CD14-positive monocyte (primary cell): ENCODE data around the gene TEX11. TPM values are rescaled to one million over a fixed set of nuclear protein-coding genes. Genes with fewer than 3 reads are reported as not detected.

Source experiments
- DNase-seq, 3 donors: peaks; one replicate each; pipeline ENCODE4 v3.0.0-alpha.2; 2011 to 2022
- H2AFZ ChIP-seq: 2 replicates; pipeline ENCODE4 v1.6.0; 2012; ENCODE audit warnings: mild to moderate bottlenecking, low read depth, low read length, inconsistent platforms; ENCODE audit not compliant: insufficient read depth, poor library complexity, severe bottlenecking
- H3K27ac ChIP-seq, 2 donors: 1 replicate in 1 of 2; 2 replicates in 1 of 2; pipeline ENCODE4 v1.5.1; 2012 to 2013; ENCODE audit warnings: low read length in 2 of 2, control low read depth in 1 of 2, inconsistent platforms in 1 of 2, low read depth in 1 of 2, mild to moderate bottlenecking in 1 of 2
- H3K27me3 ChIP-seq, 2 donors: one replicate each; pipeline versions ENCODE4 v1.6.0 to v1.6.1; 2011 to 2013; ENCODE audit warnings: low read length in 2 of 2; ENCODE audit not compliant: control insufficient read depth in 2 of 2, insufficient read depth in 2 of 2
- H3K36me3 ChIP-seq, 2 donors: replicated peaks in 1 of 2; 1 replicate in 1 of 2; 2 replicates in 1 of 2; pipeline versions ENCODE4 v1.5.1 to v1.6.1; 2012 to 2013; ENCODE audit warnings: low read length in 2 of 2, control low read depth in 1 of 2, inconsistent platforms in 1 of 2, mild to moderate bottlenecking in 1 of 2; ENCODE audit not compliant: insufficient read depth in 2 of 2, control insufficient read depth in 1 of 2
- H3K4me1 ChIP-seq, 2 donors: 1 replicate in 1 of 2; 2 replicates in 1 of 2; pipeline versions ENCODE4 v1.5.1 to v1.6.1; 2012 to 2013; ENCODE audit warnings: low read length in 2 of 2, control low read depth in 1 of 2, inconsistent platforms in 1 of 2, mild to moderate bottlenecking in 1 of 2, moderate library complexity in 1 of 2; ENCODE audit not compliant: insufficient read depth in 2 of 2, control insufficient read depth in 1 of 2
- H3K4me2 ChIP-seq: replicated peaks from 2 replicates; pipeline ENCODE3; 2012; ENCODE audit warnings: low read length, moderate library complexity, mild to moderate bottlenecking; ENCODE audit not compliant: poor library complexity, severe bottlenecking; ENCODE audit errors: extremely low read depth
- H3K4me3 ChIP-seq, 3 experiments: fragments of 200-600 bp in 1 of 3; sonication (generic) in 1 of 3; replicated peaks in 1 of 3; 1 replicate in 2 of 3; 2 replicates in 1 of 3; pipeline ENCODE4 v1.5.1; 2011 to 2013; ENCODE audit warnings: low read length in 3 of 3, mild to moderate bottlenecking in 3 of 3, control low read depth in 2 of 3, low read depth in 2 of 3, inconsistent platforms in 1 of 3, moderate library complexity in 1 of 3
- H3K79me2 ChIP-seq: 2 replicates; pipeline ENCODE4 v1.6.0; 2012; ENCODE audit warnings: mild to moderate bottlenecking, control low read depth, inconsistent platforms, low read length, moderate library complexity; ENCODE audit not compliant: insufficient read depth
- H3K9ac ChIP-seq: 2 replicates; pipeline ENCODE4 v1.6.0; 2017; ENCODE audit warnings: low read length, mild to moderate bottlenecking; ENCODE audit not compliant: insufficient read depth, poor library complexity, severe bottlenecking
- H3K9me3 ChIP-seq, 2 donors: replicated peaks in 1 of 2; 1 replicate in 1 of 2; 2 replicates in 1 of 2; pipeline versions ENCODE4 v1.5.1 to v1.6.1; 2012 to 2013; ENCODE audit warnings: low read length in 2 of 2, control low read depth in 1 of 2; ENCODE audit not compliant: control insufficient read depth in 1 of 2, insufficient read depth in 1 of 2
- H4K20me1 ChIP-seq: 2 replicates; pipeline ENCODE4 v1.6.0; 2012; ENCODE audit warnings: mild to moderate bottlenecking, low read length, control low read depth, moderate library complexity; ENCODE audit not compliant: insufficient read depth
- H3K27ac Mint-ChIP-seq, 7 donors: one replicate each; pipeline ENCODE4 v1.8.0; 2020; ENCODE audit warnings: mild to moderate bottlenecking in 7 of 7, mixed read lengths in 7 of 7, moderate library complexity in 6 of 7, inconsistent platforms in 2 of 7
- H3K27me3 Mint-ChIP-seq, 3 donors: one replicate each; pipeline ENCODE4 v1.8.0; 2021 to 2022; ENCODE audit warnings: low read depth in 3 of 3, mild to moderate bottlenecking in 3 of 3, mixed read lengths in 3 of 3, moderate library complexity in 3 of 3, inconsistent platforms in 1 of 3
- H3K36me3 Mint-ChIP-seq, 2 donors: one replicate each; pipeline ENCODE4 v1.8.0; 2020; ENCODE audit warnings: mixed read lengths in 2 of 2, inconsistent platforms in 1 of 2, mild to moderate bottlenecking in 1 of 2
- H3K4me1 Mint-ChIP-seq: one replicate; pipeline ENCODE4 v1.8.0; 2020; ENCODE audit warnings: mild to moderate bottlenecking, mixed read lengths
- H3K4me3 Mint-ChIP-seq, 2 donors: one replicate each; pipeline ENCODE4 v1.8.0; 2020; ENCODE audit warnings: mild to moderate bottlenecking in 2 of 2, mixed read lengths in 2 of 2, moderate library complexity in 1 of 2
- H3K9me3 Mint-ChIP-seq, 7 donors: one replicate each; pipeline ENCODE4 v1.8.0; 2020 to 2022; ENCODE audit warnings: mixed read lengths in 7 of 7, mild to moderate bottlenecking in 6 of 7, moderate library complexity in 6 of 7, inconsistent platforms in 2 of 7
- CTCF ChIP-seq: fragments of 200-600 bp; IDR thresholded peaks from one replicate; pipeline ENCODE4 v1.8.0; 2022; ENCODE audit warnings: antibody characterized with exemption, mild to moderate bottlenecking
- WGBS: methylation state at CpG from one replicate; pipeline ENCODE4 v1.1.5; 2013; ENCODE audit warnings: missing lambda C conversion rate; ENCODE audit not compliant: insufficient coverage; 5-methylcytosine and 5-hydroxymethylcytosine counted together
- intact Hi-C, 2 donors: fragments of 100-400 bp; cut with micrococcal nuclease; formaldehyde crosslinking; loops; one replicate each; pipeline versions ENCODE4 v1.15.0 to v1.15.1; 2023
- polyA plus RNA-seq, 3 donors: library from polyadenylated mRNA; depleted of rRNA in 1 of 3; unstranded in 2 of 3; stranded (reverse) in 1 of 3; fragments of 300-500 nt in 2 of 3; fragments of >200 nt in 1 of 3; fragmentation: Illumina TruSeq in 2 of 3; gene quantifications; 1 replicate in 2 of 3; 2 replicates in 1 of 3; pipeline ENCODE4 v1.2.3, GENCODE V29; 2012 to 2021

The TEX11 gene
- polyA plus RNA-seq, 3 donors, result not detected

- Histone ChIP-seq H4K20me1 (no peaks in the 10 kb centered on the region), H3K4me3 (no peak overlapping the region), H3K79me2 (no peaks in the 10 kb centered on the region), H2AFZ (no peak overlapping the region), H3K4me1 (no peaks in the 10 kb centered on the region), H3K27me3 (no peaks in the 10 kb centered on the region), H3K4me2 (no peak overlapping the region), H3K9ac (no peak overlapping the region), H3K36me3 (no peaks in the 10 kb centered on the region), H3K9me3 (no peaks in the 10 kb centered on the region), H3K27ac (no peak overlapping the region)
- Mint-ChIP-seq H3K9me3 (peaks cover 0 to 2% (median 0%) of the 10 kb centered on the region in 7 donors), H3K4me3 (no peak overlapping the region), H3K27me3 (peaks cover 0 to 1% (median 0%) of the 10 kb centered on the region in 3 donors), H3K36me3 (no peaks in the 10 kb centered on the region), H3K4me1 (no peaks in the 10 kb centered on the region), H3K27ac (no peak overlapping the region)
- 100% methylated on average over 1 of the region's 7 CpGs for WGBS
- intact Hi-C loops, result no loop called here
- no peak for DNase-seq
- no peak for TF ChIP-seq CTCF
These were observed 356.3 kb downstream of the TEX11 start for GRCh38 chrX:70552130-70552704.

GRCh38 chrX:70549429-70549828, 359.1 kb downstream of the TEX11 start:
- H4K20me1 ChIP-seq, result no peaks in the 10 kb centered on the region
- no peaks in the 10 kb centered on the region for H3K4me1 Mint-ChIP-seq
- no peak overlapping the region for H3K27ac ChIP-seq
- H3K27me3 ChIP-seq, result no peaks in the 10 kb centered on the region
- no peak overlapping the region for H3K9ac ChIP-seq
- no peak overlapping the region for H3K4me3 Mint-ChIP-seq
- H3K36me3 Mint-ChIP-seq, result no peaks in the 10 kb centered on the region
- H3K27me3 Mint-ChIP-seq, result peaks cover 0 to 1% (median 0%) of the 10 kb centered on the region in 3 donors
- peaks cover 0 to 2% (median 0%) of the 10 kb centered on the region in 7 donors for H3K9me3 Mint-ChIP-seq
- no peaks in the 10 kb centered on the region for H3K4me1 ChIP-seq
- H3K9me3 ChIP-seq, result no peaks in the 10 kb centered on the region
- H3K79me2 ChIP-seq, result no peaks in the 10 kb centered on the region
- no peak overlapping the region for H3K4me3 ChIP-seq
- no peak overlapping the region for H2AFZ ChIP-seq
- H3K27ac Mint-ChIP-seq, result no peak overlapping the region
- no peak overlapping the region for H3K4me2 ChIP-seq
- intact Hi-C loops, result no loop called here
- TF ChIP-seq CTCF, result no peak
- no peaks in the 10 kb centered on the region for H3K36me3 ChIP-seq
- 100% methylated on average over 1 of the region's 3 CpGs for WGBS
- DNase-seq, result no peak
